SHP77 treated with DMSO at 0.1 percent for 48 hours (cell line): ENCODE measurements around the gene NKAIN2.
"Not testable (repeated sequence)": the region's sequence is repeated elsewhere in the genome, so short reads cannot be mapped to it uniquely, and the experiment has no call there.

Source experiments
- DNase-seq: peaks from one replicate; lab custom pipeline; 2025; lab: John Stamatoyannopoulos, UW

Gene NKAIN2

DNA sequence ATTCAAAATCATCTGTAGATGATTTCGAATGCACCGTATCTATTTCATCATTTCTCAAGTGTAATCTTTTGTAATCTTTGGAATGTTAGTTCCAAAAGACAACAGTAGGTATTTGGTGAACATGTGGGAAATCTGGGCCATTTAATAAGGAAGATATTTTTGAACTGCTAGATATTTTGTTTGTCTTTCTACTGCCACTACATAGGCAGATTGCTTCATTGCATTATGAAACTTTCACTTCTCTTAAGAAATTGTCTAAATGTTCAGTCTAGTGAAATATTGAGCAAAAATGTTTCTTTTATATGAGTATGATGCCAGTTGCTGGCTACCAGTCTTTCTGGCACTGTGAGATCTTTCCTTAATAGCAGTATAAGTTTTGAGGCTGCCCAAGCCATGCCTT is 630.8 kb downstream of the NKAIN2 start:
- DNase-seq = no peak

GRCh38 chr6:124436803-124437202 is 633.1 kb downstream of the NKAIN2 start:
- no peak for DNase-seq

DNA sequence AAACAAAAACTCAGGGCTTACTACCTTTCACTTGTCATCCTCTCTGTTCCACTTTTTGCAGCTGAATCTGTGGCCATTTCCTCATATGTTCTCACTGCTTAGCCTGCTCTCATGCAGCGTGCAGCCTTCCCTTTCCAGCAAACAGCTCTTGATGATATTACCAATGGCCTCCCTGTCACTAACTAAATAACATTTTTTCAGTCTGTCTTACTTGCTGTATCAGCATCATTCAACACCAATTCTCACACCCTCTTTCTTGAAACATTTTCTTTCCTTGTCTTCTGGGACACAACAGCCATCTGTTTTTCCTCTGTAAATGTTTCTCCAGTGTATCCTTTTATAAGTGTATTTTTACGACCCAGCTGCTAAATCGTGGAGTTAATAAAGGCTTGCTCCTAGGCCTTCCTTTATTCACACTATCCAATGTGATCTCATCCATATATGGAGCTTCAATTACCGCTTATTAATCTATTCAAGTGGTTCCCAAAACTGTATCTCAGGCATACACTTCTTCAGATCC is 634.9 kb downstream of the NKAIN2 start:
- DNase-seq = no peak

- DNase-seq = no peak
Observed at GRCh38 chr6:124441450-124441849, 637.8 kb downstream of the NKAIN2 start.

GRCh38 chr6:124443541-124443940 is 639.9 kb downstream of the NKAIN2 start:
- DNase-seq = no peak

- DNase-seq = no peak
Observed at GRCh38 chr6:124445581-124445980, 641.9 kb downstream of the NKAIN2 start.

DNA sequence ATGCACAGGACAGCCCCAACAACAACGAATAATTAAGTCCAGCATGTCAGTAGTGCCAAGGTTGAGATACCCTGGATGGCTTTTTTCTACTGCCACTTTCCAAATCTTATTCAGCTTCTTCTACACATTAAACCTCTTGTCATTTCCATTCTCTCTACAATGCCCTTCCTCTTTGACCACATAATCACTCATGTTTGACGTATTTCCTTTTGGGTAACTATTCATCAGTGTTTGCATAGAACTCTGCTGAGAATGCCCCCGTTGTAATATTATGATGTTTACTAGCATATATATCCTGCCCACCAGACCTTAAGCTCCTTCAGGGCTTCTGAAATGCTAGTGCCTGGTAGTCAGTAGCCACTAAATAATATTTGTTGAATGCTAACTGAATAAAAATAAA is 643.3 kb downstream of the NKAIN2 start:
- DNase-seq = no peak

GRCh38 chr6:124459268-124459667 is 655.6 kb downstream of the NKAIN2 start:
- DNase-seq = no peak

GRCh38 chr6:124462750-124463149 is 659.1 kb downstream of the NKAIN2 start:
- DNase-seq = no peak

DNA sequence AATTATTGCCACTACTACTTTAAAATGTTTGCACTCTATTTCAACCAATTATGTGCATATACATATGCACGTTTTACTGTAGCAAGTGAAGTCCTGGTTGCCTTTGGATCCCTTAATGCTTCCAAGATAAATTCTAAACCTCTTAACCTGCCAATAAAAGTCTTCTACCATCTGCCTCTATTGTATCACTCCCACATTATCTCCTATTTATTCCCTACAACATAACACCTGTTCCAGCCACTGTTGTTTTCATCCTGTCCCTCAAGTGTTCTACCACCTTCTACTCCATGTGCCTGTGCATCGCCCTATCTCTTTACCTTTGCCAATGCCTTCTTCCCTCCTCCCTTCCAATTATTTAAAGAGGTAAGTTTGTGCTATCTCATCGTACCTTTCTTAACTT is 659.6 kb downstream of the NKAIN2 start:
- no peak for DNase-seq

- DNase-seq = not testable (repeated sequence)
Observed at GRCh38 chr6:124464600-124464999, 660.9 kb downstream of the NKAIN2 start.

GRCh38 chr6:124466949-124467348 is 663.3 kb downstream of the NKAIN2 start:
- no peak for DNase-seq

DNA sequence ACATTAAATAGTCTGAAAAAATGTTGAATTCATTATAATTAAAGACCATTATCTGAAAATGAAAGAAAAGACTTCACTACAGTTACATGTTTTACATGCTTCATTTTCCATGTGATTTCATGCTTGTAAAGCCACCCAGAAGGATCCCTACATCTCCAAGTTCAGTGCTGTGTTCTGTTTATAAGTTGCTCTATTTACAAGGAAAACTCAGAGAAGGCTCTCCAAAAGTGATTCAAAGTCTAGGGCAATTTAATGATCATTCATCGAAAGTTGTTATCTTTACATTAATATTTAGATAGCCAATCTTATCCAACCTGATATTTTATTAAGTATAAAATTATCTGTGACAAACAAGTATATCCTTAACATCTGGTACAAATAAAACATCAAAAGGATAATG is 663.7 kb downstream of the NKAIN2 start:
- no peak for DNase-seq

DNA sequence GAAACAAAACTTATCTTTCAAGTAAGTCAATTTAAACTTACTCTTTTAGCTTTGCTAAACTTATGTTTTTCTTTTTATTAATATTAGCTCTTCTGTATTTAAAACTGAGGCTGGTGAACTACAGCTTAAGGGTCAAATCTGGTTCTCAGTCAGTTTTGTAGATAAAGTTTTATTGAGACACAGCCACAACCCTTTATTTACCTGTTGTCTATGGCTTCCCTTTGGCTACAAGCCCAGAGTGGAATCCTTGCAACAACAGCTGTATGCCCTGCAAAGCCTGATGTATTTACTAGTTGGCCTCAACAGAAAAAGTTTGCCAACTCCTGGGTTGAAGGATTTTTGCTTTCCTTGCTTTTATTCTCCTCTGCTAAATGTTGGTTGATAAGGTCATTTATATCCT is 667.1 kb downstream of the NKAIN2 start:
- no peak for DNase-seq

GRCh38 chr6:124475176-124475575 is 671.5 kb downstream of the NKAIN2 start:
- no peak for DNase-seq

- DNase-seq = no peak
Observed at GRCh38 chr6:124478906-124479305, 675.2 kb downstream of the NKAIN2 start.

DNA sequence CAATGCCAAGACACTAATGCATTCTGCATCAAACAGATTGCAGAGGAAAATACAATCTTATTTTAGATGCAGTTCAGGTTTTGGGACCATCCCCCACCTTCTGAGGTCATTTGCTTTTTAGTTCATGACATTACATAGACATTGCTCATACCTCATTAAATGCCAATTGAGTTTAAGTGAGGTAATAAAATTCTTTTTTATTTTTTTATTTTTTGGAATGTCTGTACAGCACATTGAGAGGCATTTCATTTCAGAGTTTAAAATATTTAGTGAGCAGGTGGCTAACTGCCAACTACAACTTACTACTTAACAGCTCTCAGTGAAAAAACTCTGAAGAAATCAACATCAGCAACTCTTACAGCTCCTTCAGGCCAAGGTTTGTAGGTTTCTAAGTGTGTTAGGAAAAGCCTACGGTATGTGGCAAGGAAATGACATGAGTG is 676.3 kb downstream of the NKAIN2 start:
- DNase-seq = no peak

GRCh38 chr6:124482071-124482491 is 678.4 kb downstream of the NKAIN2 start:
- DNase-seq = no peak

- DNase-seq = no peak
Observed at GRCh38 chr6:124487623-124488431, 684.2 kb downstream of the NKAIN2 start.

GRCh38 chr6:124490122-124490521 is 686.5 kb downstream of the NKAIN2 start:
- no peak for DNase-seq

GRCh38 chr6:124493259-124493658 is 689.6 kb downstream of the NKAIN2 start:
- no peak for DNase-seq

GRCh38 chr6:124494956-124495664 is 691.4 kb downstream of the NKAIN2 start:
- no peak for DNase-seq

DNA sequence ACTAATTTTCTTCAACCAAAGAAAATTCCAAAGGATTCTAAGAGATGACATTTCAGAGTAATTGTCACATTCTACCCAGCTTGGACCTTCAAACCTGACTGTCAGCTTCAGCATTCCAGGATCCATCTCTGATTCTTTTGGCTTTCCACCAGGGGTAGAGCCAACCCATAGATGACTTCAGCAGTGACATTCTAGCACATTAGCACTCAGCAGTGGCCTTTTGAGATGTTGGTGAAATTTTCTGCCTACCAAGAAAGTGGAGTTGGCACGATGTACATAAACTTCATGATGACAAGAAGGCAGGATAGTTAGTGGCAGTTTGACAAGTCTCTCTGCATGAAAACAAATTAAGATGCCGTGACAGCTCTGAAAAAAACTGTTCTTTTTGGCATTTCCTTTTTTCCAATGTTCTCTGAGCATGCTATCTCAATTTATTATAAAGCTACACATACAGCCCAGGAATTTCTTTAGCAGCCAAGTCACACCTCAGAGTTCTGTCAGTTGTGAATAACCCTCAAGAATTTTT is 692.1 kb downstream of the NKAIN2 start:
- no peak for DNase-seq
